HepG2 (cell line): ENCODE data around the gene ZNF396. TPM values are rescaled to one million over a fixed set of nuclear protein-coding genes. Genes with fewer than 3 reads are reported as not detected.

ENCODE experiments used
- ATAC-seq: fragments of 200-7000 bp; cut with Tn5 transposase; 3 replicates; pipeline ENCODE4 v1.9.1; 2020; ENCODE audit warnings: mild to moderate bottlenecking, moderate library complexity
- BruUV-seq: library from RNA; stranded (reverse); fragments of 400-500 nt; replicated peaks from 2 replicates; lab custom pipeline; 2021; lab: Mats Ljungman, UMichigan
- CTCF ChIA-PET: fragments of 300-600 bp; formaldehyde crosslinking; extraction: SDS; loops from one replicate; lab custom pipeline; 2021; ENCODE audit warnings: low total read pairs, inconsistent platforms, low intra/inter-chr PET ratio; lab: Yijun Ruan, JAX
- POLR2A ChIA-PET: fragments of 350-600 bp; sonication (Branson Sonifier 250); formaldehyde crosslinking; loops from one replicate; lab custom pipeline; 2020; ENCODE audit warnings: antibody characterized with exemption, inconsistent platforms; lab: Yijun Ruan, JAX
- DNase-seq: peaks from one replicate; pipeline ENCODE4 v3.0.0-alpha.2; 2015; ENCODE audit warnings: low spot score
- FAIRE-seq: peaks from 3 replicates; lab custom pipeline; 2011; peaks lifted over from hg19 to GRCh38; lab: Jason Lieb, UNC
- H2AFZ ChIP-seq: one replicate; pipeline ENCODE4 v1.6.1; 2011; ENCODE audit warnings: low read length, inconsistent platforms
- H3K27ac ChIP-seq: fragments of 300-600 bp; 3 replicates; pipeline ENCODE4 v1.8.0; 2011; ENCODE audit warnings: mixed run types, mild to moderate bottlenecking, mixed read lengths, low read length, inconsistent platforms; ENCODE audit not compliant: insufficient read depth; ENCODE audit errors: extremely low read length
- H3K27me3 ChIP-seq, 2 experiments: fragments of 200-600 bp in 1 of 2; 2 replicates in 1 of 2; 3 replicates in 1 of 2; pipeline versions ENCODE4 v1.6.0 to v1.8.0; 2011; ENCODE audit warnings: low read length in 2 of 2, mild to moderate bottlenecking in 2 of 2, moderate library complexity in 2 of 2, inconsistent platforms in 1 of 2; ENCODE audit not compliant: insufficient read depth in 2 of 2, control insufficient read depth in 1 of 2
- H3K36me3 ChIP-seq, 2 experiments: fragments of 200-600 bp in 1 of 2; replicated peaks in 1 of 2; 2 replicates in 1 of 2; 3 replicates in 1 of 2; pipeline versions ENCODE4 v1.5.1 to v1.8.0; 2011; ENCODE audit warnings: low read length in 2 of 2, inconsistent platforms in 1 of 2; ENCODE audit not compliant: insufficient read depth in 2 of 2, control insufficient read depth in 1 of 2
- H3K4me1 ChIP-seq: 2 replicates; pipeline ENCODE4 v1.5.1; 2012; ENCODE audit warnings: low read length, inconsistent platforms; ENCODE audit not compliant: insufficient read depth
- H3K4me2 ChIP-seq: 2 replicates; pipeline ENCODE4 v1.6.0; 2011; ENCODE audit warnings: low read depth, low read length, inconsistent platforms
- H3K4me3 ChIP-seq, 3 experiments: fragments of 200-600 bp in 1 of 3; sonication (generic), shearing (Covaris generic) in 1 of 3; replicated peaks in 1 of 3; 2 replicates each; pipeline ENCODE4 v1.5.1; 2011 to 2016; ENCODE audit warnings: low read length in 3 of 3, inconsistent platforms in 2 of 3, low read depth in 2 of 3, mild to moderate bottlenecking in 2 of 3, control low read depth in 1 of 3, mixed read lengths in 1 of 3; ENCODE audit not compliant: insufficient read depth in 1 of 3
- H3K79me2 ChIP-seq: one replicate; pipeline ENCODE4 v1.6.1; 2011; ENCODE audit warnings: low read length, inconsistent platforms; ENCODE audit not compliant: insufficient read depth
- H3K9ac ChIP-seq: 2 replicates; pipeline ENCODE4 v1.6.0; 2011; ENCODE audit warnings: mild to moderate bottlenecking, low read depth, low read length, inconsistent platforms; ENCODE audit not compliant: insufficient read depth
- H3K9me3 ChIP-seq: 2 replicates; pipeline ENCODE4 v1.5.1; 2012; ENCODE audit warnings: mild to moderate bottlenecking, low read length
- H4K20me1 ChIP-seq: 2 replicates; pipeline ENCODE4 v1.6.0; 2011; ENCODE audit warnings: inconsistent platforms, mild to moderate bottlenecking, low read length, moderate library complexity; ENCODE audit not compliant: insufficient read depth
- ARNT ChIP-seq: fragments of 450-650 bp; IDR thresholded peaks from 2 replicates; pipeline ENCODE4 v1.6.1; 2017
- ATF1 ChIP-seq: IDR thresholded peaks from 2 replicates; pipeline ENCODE4 v1.6.1; 2016; ENCODE audit warnings: mild to moderate bottlenecking, control low read depth
- FOXO1 ChIP-seq: sonication (generic); formaldehyde crosslinking; IDR thresholded peaks from 2 replicates; pipeline ENCODE4 v1.4.0; 2020; ENCODE audit warnings: missing genetic modification reagents
- SPEN ChIP-seq: sonication (generic); formaldehyde crosslinking; IDR thresholded peaks from 2 replicates; pipeline ENCODE4 v1.5.1; 2020; ENCODE audit warnings: low read depth, mild to moderate bottlenecking, missing genetic modification reagents
- THAP11 ChIP-seq: IDR thresholded peaks from 2 replicates; pipeline ENCODE4 v1.6.1; 2016; ENCODE audit warnings: missing biosample characterization, missing genetic modification reagents
- THAP7 ChIP-seq: sonication (generic); formaldehyde crosslinking; IDR thresholded peaks from 2 replicates; pipeline ENCODE4 v1.8.1; 2023; ENCODE audit warnings: mild to moderate bottlenecking, missing genetic modification reagents
- ZBTB38 ChIP-seq: sonication (generic); formaldehyde crosslinking; IDR thresholded peaks from 2 replicates; pipeline ENCODE4 v1.5.1; 2020; ENCODE audit warnings: mild to moderate bottlenecking, missing genetic modification reagents
- ZNF574 ChIP-seq: sonication (generic); formaldehyde crosslinking; IDR thresholded peaks from 2 replicates; pipeline ENCODE4 v1.4.0; 2020; ENCODE audit warnings: missing genetic modification reagents
- WGBS: methylation state at CpG from one replicate; pipeline ENCODE4 v1.1.6; 2017; ENCODE audit warnings: low lambda C conversion rate; 5-methylcytosine and 5-hydroxymethylcytosine counted together
- in situ Hi-C: cut with HindIII; loops from 2 replicates; pipeline ENCODE4 v1.10.0; 2017; ENCODE audit warnings: low pct_unique_long_range_greater_than_20kb; ENCODE audit not compliant: extremely low pct_ligation_motif_present
- intact Hi-C: fragments of 100-400 bp; cut with micrococcal nuclease; formaldehyde crosslinking; loops from one replicate; pipeline ENCODE4 v1.10.0; 2022; ENCODE audit not compliant: unreplicated experiment
- polyA plus RNA-seq, 8 experiments: library from polyadenylated mRNA; depleted of rRNA in 3 of 8; stranded (reverse) in 7 of 8; unstranded in 1 of 8; fragments of >200 nt; fragmentation: Illumina TruSeq in 4 of 8; extraction: Trizol in 4 of 8; gene quantifications; 2 replicates each; pipeline versions ENCODE4 v1.2.1 to v1.2.3, GENCODE V29; 2011 to 2016; ENCODE audit warnings: low read depth in 4 of 8, missing spikeins in 1 of 8, mixed read lengths in 1 of 8; ENCODE audit not compliant: insufficient read depth in 1 of 8
- total RNA-seq, 5 experiments: library from RNA; depleted of rRNA; stranded (reverse); fragments of >200 nt; fragmentation: Illumina TruSeq; extraction: Trizol; gene quantifications; 2 replicates each; pipeline ENCODE4 v1.2.3, GENCODE V29; 2016; ENCODE audit warnings: low read depth in 1 of 5
- TF ChIP-seq, protein P1 (sequence below): sonication (generic); formaldehyde crosslinking; IDR thresholded peaks from 2 replicates; pipeline ENCODE4 v1.5.0; 2020; ENCODE audit warnings: mild to moderate bottlenecking, missing genetic modification reagents, borderline replicate concordance

Gene ZNF396
- total and polyA plus RNA-seq, 2 of the 13 experiments (the other 11 are each of a cell fraction or from before 2014, with no cell fraction given) = 0.25 to 0.75 TPM

GRCh38 chr18:35424356-35424755 is 47.2 kb upstream of the ZNF396 start:
- H3K4me3 ChIP-seq = no peak overlapping the region
- no TSS peak for BruUV-seq
- no peaks in the 10 kb centered on the region for H3K4me1 ChIP-seq
- no peaks in the 10 kb centered on the region for H3K36me3 ChIP-seq
- intact Hi-C loops (no loop called here), in situ Hi-C loops (no loop called here)
- ChIA-PET POLR2A (no interaction called here), CTCF (no interaction called here)
- H3K27ac ChIP-seq = no peak overlapping the region
- FAIRE-seq = no peak
- H3K4me2 ChIP-seq = no peak overlapping the region
- DNase-seq = no peak
- no peaks in the 10 kb centered on the region for H3K9me3 ChIP-seq
- H2AFZ ChIP-seq = no peak overlapping the region
- TF ChIP-seq ATF1 = no peak
- no peak for TF ChIP-seq THAP11 (CRISPR knock-in tag)
- no peak for TF ChIP-seq ARNT
- TF ChIP-seq FOXO1 (CRISPR knock-in tag) = no peak
- TF ChIP-seq, protein P1, sequence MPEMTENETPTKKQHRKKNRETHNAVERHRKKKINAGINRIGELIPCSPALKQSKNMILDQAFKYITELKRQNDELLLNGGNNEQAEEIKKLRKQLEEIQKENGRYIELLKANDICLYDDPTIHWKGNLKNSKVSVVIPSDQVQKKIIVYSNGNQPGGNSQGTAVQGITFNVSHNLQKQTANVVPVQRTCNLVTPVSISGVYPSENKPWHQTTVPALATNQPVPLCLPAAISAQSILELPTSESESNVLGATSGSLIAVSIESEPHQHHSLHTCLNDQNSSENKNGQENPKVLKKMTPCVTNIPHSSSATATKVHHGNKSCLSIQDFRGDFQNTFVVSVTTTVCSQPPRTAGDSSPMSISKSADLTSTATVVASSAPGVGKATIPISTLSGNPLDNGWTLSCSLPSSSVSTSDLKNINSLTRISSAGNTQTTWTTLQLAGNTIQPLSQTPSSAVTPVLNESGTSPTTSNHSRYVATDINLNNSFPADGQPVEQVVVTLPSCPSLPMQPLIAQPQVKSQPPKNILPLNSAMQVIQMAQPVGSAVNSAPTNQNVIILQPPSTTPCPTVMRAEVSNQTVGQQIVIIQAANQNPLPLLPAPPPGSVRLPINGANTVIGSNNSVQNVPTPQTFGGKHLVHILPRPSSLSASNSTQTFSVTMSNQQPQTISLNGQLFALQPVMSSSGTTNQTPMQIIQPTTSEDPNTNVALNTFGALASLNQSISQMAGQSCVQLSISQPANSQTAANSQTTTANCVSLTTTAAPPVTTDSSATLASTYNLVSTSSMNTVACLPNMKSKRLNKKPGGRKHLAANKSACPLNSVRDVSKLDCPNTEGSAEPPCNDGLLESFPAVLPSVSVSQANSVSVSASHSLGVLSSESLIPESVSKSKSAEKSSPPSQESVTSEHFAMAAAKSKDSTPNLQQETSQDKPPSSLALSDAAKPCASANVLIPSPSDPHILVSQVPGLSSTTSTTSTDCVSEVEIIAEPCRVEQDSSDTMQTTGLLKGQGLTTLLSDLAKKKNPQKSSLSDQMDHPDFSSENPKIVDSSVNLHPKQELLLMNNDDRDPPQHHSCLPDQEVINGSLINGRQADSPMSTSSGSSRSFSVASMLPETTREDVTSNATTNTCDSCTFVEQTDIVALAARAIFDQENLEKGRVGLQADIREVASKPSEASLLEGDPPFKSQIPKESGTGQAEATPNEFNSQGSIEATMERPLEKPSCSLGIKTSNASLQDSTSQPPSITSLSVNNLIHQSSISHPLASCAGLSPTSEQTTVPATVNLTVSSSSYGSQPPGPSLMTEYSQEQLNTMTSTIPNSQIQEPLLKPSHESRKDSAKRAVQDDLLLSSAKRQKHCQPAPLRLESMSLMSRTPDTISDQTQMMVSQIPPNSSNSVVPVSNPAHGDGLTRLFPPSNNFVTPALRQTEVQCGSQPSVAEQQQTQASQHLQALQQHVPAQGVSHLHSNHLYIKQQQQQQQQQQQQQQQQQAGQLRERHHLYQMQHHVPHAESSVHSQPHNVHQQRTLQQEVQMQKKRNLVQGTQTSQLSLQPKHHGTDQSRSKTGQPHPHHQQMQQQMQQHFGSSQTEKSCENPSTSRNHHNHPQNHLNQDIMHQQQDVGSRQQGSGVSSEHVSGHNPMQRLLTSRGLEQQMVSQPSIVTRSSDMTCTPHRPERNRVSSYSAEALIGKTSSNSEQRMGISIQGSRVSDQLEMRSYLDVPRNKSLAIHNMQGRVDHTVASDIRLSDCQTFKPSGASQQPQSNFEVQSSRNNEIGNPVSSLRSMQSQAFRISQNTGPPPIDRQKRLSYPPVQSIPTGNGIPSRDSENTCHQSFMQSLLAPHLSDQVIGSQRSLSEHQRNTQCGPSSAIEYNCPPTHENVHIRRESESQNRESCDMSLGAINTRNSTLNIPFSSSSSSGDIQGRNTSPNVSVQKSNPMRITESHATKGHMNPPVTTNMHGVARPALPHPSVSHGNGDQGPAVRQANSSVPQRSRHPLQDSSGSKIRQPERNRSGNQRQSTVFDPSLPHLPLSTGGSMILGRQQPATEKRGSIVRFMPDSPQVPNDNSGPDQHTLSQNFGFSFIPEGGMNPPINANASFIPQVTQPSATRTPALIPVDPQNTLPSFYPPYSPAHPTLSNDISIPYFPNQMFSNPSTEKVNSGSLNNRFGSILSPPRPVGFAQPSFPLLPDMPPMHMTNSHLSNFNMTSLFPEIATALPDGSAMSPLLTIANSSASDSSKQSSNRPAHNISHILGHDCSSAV (CRISPR knock-in tag) = no peak
- no peak for TF ChIP-seq ZNF574
- no peak for TF ChIP-seq ZBTB38 (CRISPR knock-in tag)
- TF ChIP-seq THAP7 = no peak
- TF ChIP-seq SPEN (CRISPR knock-in tag) = no peak
- no peak for ATAC-seq
- no peak overlapping the region for H3K9ac ChIP-seq
- 58% methylated on average over 3 of the region's 3 CpGs for WGBS
- no peaks in the 10 kb centered on the region for H3K79me2 ChIP-seq
- no peaks in the 10 kb centered on the region for H4K20me1 ChIP-seq
- H3K27me3 ChIP-seq = no peaks in the 10 kb centered on the region; a peak in 1 of 5 replicates
